Gastroesophageal sphincter (tissue), 3 donors: Measurements from ENCODE around the gene PTTG1.
"Not testable (repeated sequence)": the region's sequence is repeated elsewhere in the genome, so short reads cannot be mapped to it uniquely, and the experiment has no call there.

Experiments
- CTCF ChIP-seq, 4 experiments: fragments of 200-600 bp in 2 of 4; fragments of 450-650 bp in 2 of 4; sonication (generic) in 1 of 4; IDR thresholded peaks; one replicate each; pipeline ENCODE4 v1.5.1; 2017 to 2019; ENCODE audit warnings: antibody characterized with exemption in 4 of 4, mild to moderate bottlenecking in 2 of 4, moderate library complexity in 2 of 4
- POLR2A ChIP-seq, 2 donors: fragments of 450-650 bp; IDR thresholded peaks; one replicate each; pipeline ENCODE4 v1.6.1; 2017; ENCODE audit warnings: antibody characterized with exemption in 2 of 2, mild to moderate bottlenecking in 2 of 2, moderate library complexity in 1 of 2
- POLR2AphosphoS5 ChIP-seq: sonication (generic); formaldehyde crosslinking; IDR thresholded peaks from one replicate; pipeline ENCODE4 v1.6.1; 2017; ENCODE audit warnings: antibody characterized with exemption

GRCh38 chr5:160436661-160437060, 15.0 kb downstream of the PTTG1 start:
- TF ChIP-seq CTCF (IDR thresholded peaks at IDR 0.05); POLR2AphosphoS5; POLR2A (IDR thresholded peaks at IDR 0.05): not testable (repeated sequence)
